ENCODE measurements around the gene IRF2BP2.

Gene IRF2BP2

DNA sequence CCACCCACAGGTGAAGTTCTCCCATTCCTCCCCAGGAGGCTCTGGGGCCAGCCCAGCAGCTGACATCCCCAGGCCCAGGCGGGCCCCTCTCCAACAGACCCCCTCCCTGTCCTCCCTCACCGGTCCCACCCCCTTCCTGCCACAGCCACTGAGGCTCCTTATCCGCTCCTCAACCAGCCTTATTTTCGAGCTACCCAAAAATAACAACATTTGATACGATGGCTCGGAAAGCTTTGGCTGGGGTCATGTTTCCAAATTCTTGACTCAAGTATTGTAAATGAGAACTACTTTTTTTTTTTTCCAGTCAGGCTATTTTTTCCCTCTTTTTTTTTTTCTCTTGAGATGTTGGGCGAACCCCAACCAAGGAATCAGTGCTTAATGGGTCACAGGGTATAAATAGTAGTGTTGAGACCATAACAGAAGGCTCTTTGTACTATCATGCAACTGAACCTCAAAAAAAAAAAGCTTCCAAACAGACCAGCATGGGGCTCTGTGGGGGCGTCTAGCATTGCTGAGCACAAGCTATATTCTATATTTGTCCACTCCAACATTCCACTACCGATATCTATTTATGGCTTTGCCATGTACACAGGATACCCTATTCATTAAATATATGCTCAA, 27.2 kb downstream of the IRF2BP2 start:
- DNase-seq (ENCODE audit: low spot score), result no peak

DNA sequence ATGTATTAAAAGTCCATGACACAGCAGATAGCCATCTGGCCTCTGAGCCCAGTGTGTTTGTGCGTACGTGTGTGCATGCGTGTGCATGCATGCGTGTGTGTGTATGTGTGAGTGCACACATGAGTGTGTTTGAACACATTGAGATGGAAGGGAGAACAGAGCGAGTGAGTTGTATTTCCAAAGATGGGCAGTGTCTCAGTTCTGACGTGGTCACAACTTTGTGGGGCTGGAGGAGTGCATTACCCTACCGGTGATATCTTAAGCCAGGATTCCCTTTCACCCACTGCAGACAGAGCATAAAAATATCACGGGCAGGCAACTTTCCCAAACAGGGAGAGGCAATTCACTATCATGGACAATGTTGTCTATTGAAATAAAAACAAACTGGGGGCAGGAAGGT, 27.8 kb downstream of the IRF2BP2 start:
- no peak for DNase-seq (ENCODE audit: low spot score)

DNA sequence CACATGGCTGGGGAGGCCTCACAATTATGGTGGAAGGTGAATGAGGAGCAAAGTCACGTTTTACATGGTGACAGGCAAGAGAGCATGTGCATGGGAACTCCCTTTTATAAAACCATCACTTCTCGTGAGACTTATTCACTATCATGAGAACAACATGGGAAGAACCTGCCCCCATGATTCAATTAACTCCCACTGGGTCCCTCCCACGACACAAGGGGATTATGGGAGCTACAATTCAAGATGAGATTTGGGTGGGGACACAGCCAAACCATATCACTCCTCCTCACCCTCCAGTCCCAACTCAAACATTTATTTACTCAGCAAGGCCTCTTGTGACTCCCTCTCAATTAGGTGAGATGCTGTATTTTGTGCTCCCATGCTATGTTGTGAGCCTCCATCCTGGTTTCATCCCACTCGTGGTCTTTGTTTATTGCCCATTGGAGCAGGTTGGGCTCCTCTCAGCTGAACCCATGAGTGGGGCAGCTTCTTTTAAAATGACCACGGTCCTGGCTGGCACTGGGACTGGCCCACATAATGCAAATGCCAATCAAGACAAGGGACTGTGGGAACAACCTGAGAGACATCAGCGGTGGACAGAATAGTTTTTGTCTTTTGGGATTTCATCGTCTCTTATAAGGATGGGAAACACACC, 28.8 kb downstream of the IRF2BP2 start:
- DNase-seq (ENCODE audit: low spot score), result no peak

DNA sequence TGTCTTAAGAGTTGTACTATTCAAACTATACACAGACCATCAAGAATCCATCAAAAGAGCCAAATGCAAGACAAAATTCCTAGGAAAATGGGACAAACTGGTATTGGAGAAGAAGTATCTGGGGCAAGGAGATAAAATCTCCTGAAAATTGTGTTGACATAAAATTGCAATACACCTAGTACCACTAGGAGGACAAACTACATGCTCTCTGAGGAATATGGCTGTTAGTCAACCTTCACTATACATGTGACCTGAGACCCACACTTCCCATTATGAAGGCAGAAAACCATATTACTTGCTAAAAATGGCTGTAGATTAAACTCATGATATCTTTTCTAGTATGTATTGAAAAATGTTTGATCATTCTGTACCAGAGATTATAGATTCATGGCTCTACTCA, 30.0 kb downstream of the IRF2BP2 start:
- no peak for DNase-seq (ENCODE audit: low spot score)

DNA sequence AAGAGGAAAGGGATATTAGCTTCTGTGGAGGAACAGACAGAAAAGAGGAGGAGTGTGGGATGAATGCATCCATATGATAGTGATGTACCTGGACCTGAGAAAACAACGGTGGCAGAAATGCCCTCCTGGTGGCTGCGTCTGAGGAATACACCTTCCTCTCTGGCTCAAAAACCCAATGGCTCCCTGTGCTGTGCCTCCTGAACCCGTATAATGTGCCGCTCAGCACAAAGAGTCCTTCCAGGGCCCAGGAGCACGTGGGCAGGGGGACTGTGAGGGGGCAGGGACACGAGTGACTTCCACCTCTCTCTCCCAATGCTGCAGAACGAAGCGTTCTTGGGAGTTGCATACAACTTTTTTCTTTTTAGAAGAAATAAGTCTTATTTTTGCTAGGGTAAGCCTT, 31.2 kb downstream of the IRF2BP2 start:
- no peak for DNase-seq (ENCODE audit: low spot score)

DNA sequence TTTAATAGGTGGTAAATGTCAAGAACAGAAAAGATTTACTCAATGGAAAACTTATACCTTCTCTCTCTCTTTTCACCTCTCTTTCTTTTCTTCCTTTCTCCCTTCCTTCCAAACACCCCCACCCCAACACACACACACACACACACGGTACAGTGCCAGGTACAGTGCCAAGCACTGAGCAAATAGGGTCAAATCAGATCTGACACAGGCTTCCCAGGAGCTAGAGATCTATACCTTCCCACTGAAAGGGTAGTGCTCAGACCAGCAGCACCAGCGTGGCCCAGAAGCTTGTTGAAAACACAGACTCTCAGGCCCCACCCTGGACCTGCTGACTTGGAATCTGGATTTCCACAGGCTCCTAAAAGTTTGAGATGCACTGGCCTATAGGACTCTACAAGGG, 31.9 kb downstream of the IRF2BP2 start:
- no peak for DNase-seq (ENCODE audit: low spot score)

DNA sequence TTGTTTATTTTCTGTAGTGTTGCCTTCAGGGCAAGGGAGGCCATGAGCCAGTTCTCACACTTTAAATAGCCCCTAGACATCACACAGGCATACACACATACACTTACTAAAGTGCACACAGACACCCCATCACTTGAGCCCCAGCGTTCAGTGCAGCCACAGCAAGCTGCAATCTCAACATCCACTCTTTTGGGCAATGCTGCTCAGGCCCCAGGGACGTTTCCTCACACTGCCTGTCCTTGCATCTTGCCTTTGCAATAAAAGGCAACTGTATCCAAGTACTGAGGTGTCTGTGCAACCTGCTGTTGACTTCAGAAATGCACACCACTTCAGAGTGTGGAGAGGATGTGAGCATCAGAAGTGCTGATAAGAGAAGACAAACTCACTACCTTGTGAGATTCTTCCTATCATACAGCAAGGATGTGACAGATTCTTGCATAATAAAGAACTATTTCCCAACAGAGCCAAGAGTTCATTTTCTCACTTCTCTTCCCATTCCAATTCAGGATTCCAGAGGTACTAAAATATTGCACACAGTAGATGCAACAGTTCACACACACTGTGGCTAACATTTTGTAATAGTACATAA, 36.2 kb downstream of the IRF2BP2 start:
- DNase-seq (ENCODE audit: low spot score), result no peak

DNA sequence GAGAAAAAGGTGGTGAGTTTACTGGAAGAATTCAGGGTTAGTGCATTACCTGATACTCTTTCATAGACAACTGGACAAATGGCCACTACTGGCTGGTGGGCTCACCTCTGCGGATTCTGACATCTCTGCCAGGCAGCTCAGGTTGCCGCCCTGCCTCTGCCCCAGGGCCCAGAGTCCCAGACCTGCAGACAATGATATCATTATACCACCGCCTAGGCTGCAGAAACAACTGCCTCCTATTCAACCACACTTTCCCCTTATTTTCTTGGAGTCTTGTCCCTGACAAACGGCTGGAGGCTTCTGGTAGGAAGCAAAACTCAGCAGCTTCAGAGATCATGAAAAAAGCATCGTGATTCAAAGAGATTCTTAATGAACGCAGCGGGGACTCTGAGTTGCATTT, 37.0 kb downstream of the IRF2BP2 start:
- DNase-seq (ENCODE audit: low spot score), result no peak

DNA sequence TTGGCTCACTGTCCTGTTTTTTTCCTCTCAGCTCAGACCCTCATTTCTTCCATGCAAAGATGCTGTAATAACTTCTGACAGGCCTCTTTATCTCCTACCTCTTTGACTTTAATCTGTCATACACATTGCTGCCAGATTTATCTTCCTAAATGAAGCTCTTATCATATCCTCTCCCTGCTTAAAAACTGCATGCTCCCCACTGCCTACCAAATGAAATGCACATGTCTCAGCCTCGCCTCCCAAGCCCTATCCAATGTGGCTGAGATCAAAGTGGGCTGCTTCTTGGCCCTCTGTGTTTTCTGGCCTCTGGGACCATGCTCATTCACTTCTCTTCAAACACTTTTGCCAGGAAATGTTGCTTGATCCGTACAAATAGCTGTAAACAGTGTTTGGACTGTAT, 38.3 kb downstream of the IRF2BP2 start:
- DNase-seq (ENCODE audit: low spot score), result no peak

DNA sequence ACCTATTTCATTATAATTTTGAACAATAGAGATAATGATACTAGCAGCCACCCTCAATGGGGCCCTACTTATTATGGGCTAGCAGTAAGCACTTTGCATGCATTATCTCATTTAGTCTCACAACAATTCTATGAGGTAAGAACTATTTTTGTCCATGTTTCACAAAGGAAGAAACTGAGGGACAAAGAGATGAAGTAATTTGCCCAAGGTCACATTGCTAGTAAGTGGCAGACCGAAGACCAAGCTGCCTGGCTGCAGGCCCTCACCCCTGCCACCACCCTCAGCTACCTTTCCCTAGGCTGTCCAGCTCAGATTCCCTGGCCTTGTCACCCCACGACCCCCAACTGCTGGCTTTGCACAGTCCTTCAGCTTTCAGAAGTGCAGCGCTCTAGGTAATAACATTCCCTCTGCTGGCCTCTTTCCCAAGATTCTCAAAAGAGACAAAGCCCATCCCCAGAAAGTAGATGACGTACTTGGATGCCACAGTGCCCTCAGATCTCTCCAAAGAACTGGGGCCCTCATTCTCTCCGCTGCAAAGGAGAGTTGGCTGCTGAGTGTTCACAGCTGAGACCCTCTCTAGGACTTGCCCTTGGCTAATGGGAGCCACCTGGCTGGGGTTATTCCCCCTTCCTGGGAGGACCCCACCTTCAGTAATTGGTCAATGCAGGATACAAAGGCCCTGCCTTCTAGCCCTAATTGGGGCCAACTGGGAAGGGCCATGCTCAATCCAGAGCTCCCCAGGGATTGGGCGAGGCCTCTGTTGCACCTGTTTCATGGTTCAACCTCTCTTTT, 39.5 kb downstream of the IRF2BP2 start:
- DNase-seq (ENCODE audit: low spot score), result no peak

DNA sequence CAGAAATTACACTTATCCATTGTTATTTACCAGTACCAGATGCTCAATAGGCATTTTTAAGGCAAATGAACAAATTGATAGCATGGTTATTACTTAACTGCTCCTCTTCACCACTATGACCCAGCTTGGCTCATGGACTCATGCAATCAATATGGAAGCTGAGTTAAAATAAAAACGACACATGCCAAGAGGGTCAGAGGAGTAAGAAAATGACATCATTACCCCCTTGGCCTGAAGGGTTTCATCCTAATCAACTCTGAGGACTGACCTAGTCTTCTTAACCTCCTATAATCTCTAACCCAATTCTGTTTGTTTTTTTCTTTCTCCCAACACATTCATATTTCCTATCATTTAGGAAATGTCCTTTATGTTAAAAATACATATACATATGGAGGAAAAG, 41.6 kb downstream of the IRF2BP2 start:
- no peak for DNase-seq (ENCODE audit: low spot score)

DNA sequence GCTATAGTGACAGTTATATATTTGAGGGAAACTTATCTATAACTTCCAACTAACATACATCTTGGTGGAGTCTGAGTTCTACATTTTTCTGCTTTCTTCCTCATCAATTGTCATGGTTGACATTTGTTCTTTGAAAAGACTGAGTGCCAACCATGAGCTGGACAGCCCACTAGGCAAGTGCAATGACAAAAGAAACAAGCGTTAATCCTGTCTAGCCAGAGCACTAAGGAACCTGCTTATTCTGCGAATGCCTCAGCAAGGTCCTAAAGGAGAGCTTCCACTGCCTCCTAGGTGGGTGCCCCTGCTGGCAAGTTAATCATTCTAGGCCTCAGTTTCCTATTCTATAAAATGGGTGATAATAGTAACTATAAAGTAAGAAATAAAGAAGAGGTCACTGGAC, 44.8 kb downstream of the IRF2BP2 start:
- DNase-seq (ENCODE audit: low spot score), result no peak

DNA sequence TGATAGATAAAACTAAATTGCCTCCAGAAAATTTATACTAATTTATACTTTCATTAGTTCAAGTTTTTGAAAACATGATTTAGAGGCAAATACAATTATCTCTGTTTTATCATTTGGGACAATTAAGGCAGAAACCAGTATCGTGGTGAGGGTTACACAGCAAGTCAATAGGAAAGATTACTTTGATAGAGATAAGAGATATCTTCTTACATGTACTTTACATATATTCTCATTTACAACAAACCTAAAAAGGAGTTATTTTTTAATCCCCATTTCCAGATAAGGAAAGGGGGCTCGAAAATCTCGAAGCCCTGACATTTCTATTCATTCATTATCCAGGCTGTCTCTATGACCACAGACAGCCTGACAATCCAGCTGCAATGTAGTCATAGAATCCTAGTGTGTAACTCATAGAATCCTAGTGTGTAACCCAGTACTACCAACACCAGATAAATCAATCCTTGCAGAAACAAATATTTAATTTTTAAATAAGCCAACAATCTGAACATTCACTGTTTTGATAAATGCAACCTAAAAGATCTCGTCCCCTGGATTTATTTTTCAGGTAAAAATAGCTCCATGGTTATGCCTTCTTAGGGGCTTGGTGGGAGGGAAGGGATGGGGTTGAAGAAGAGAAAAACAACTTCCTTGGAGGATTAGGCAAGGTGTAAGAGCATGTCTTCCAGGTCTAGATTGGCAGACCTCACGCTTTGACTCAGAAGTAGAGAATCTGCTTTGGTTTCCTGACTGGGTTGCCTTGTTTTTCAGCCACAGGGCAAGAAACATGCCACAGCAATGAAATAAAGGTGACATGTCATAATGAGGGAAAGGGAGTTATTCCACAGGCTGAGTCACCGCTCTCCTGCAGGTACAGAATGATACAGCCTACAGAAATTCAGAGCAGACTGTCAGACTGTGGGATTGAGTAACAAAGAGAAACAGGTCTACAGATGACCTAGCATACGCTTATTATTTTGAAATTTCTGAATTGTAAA, 45.6 kb downstream of the IRF2BP2 start:
- no peak for DNase-seq (ENCODE audit: low spot score)

DNA sequence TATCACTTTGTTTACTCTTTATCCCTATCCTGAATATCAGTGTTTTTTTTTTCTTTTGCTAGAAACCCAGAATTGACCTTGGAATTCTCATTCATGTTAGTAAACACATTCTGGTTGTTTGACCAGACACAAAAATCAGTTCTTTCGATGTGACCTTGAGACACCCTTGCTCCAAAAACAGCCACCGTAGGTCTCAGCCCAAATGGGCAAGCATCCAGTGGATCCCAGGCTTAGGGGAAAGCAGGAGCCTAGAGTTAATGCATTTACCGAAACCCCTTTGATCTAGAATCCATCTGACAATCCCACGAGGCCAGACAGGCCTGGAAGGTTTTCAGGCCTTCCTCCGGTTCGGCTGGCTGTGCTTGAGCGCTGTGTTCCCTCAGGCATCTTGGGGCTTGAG, 47.6 kb downstream of the IRF2BP2 start:
- DNase-seq (ENCODE audit: low spot score), result no peak

DNA sequence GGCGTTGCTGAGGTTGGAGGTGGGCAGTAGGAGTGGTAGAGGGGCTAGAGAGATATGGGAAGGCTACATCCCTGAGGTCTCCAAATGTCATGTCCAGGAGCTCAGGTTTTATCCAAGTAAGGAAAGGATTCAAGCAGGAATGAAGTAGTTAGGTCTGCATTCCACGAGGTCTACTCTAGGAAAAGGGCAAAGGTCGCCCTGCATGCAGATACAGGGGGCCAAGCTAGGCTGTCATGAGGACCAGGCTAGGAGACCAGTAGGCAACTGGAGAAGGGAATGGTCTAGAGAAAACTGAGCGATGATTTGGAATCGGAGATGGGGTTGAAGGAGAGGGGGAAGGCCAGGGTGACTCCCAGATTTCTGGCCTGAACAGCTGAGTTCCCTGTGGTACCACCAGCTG, 48.7 kb downstream of the IRF2BP2 start:
- no peak for DNase-seq (ENCODE audit: low spot score)

DNA sequence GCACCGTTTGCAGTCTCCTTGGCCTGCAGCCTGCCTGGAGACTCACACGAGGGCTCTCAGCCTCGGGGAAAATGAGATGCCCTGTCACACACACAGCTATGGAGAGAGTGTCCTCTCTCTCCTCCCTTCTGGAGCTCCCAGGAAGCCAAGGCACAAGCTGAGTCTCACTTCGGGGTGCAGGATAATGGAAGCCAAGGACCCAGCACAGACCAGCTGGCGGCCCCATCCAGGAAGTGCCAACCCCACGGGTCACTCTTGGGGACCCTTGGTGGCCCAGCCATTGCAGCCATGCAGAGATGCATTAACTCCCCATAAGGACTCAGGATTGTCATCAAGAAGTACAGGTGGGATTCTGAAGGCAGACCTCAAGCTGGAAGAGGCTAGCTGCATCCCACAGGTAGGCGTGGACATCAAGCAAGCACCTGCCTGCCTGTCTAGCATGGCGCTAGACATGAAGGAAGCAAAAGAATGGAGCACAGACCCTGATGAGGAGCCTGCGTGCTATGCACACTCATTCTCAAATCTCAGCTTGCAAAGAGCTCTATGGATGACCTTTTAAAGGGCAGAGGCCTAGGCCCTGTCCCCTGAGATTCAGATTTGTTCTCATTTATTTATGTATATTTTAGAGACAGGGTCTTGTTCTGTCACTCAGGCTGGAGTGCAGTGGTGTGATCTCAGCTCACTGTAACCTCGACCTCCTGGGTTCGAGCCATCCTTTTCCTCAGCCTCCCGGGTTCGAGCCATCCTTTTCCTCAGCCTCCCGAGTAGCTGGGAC, 49.9 kb downstream of the IRF2BP2 start:
- DNase-seq (ENCODE audit: low spot score), result no peak

DNA sequence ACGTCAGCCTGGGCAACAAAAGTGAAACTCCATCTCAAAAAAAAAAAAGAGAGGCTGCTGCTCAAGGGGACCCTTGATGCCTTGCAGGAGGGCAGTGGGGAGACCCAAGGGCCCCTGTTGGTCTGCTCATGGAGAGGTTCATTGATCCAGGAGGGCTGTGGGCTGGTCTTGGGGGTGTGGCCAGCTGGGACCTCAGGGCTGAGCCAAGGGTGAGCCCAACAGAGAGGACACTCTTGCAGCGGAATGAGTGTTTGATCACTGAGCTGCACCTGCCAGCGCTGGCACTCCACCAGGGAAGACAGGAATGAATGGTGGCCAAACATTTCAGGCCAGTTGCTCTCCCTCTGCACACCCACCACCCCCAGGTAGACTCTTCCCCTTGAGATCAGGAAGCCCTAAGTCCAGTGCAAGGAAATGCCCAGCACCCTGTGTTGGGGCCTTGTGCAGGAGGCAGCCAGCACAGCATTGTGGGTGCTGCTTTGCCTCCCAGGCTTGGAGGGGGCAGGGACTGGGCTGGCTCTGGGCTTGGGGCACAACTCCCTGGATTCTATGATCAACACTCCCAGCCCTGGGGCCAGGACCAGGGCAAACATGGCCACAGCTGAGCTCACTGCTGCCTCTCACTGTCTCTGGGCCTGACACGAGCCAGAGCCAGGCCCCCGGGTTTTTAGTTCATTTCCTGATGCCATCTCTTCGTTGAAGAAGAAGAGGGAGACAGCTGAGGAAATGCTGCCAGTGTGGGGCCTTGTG, 50.7 kb downstream of the IRF2BP2 start:
- no peak for DNase-seq (ENCODE audit: low spot score)

DNA sequence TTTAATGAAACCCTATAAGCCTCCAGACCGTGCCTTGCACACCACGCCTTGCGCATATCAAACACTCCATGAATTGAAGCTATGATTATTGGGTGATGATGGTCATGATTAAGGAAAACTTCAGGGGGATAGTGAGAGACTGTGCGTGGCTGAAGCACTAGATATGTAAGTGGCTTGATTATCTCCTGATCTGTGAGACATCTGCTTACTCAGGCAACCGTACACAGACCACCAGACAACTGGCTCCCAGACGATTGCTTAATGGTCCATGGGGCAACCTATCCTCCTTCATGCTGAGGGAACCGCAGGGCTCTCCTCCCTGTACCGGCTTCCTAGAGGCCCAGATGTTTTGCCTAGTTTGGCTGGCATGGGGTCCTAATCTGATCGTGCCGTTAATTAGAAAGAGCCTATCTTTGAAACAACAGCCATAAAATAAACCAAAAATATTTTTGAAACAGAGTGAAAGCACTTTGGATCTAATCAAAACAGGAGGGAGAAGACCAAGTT, 51.6 kb downstream of the IRF2BP2 start:
- DNase-seq (ENCODE audit: low spot score), result no peak

DNA sequence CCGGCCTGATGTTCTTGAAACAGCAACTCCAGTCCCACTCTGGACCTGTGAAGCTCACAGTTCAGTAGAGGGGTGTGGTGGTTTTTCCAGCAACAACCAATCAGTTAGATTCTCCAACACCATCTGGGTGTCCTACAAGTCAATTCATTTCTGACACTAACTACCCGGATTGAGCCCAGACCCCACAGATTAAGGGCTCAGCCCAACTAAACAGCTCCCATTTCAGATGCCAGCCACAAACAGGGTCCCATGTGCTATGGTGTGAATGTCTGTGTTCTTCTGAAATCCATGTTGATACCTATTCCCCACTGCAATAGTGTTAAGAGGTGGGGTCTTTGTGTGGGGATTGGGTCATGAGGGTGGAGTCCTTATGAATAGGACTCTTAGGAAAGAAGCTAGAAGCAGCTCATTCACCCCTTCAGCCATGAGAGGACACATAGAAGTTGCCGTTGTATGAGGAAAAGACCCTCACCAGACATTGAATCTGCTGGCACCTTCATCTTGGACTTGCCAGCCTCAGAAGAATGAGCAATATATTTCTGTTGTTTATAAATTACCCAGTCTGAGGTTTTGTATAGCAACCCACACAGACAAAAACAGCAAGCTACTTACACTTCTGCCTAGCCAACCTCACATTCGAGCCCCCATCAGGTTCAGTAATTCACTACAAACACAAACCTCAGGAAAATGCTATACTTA, 53.6 kb downstream of the IRF2BP2 start:
- no peak for DNase-seq (ENCODE audit: low spot score)
